GM12891 (cell line): ENCODE data around the gene CYP3A5.

ENCODE experiments used
- PAX5 ChIP-seq: IDR thresholded peaks from 2 replicates; pipeline ENCODE4 v1.6.1; 2011; ENCODE audit warnings: low read length, moderate library complexity, mild to moderate bottlenecking; ENCODE audit not compliant: insufficient read depth, severe bottlenecking
- POLR2A ChIP-seq: IDR thresholded peaks from 2 replicates; pipeline ENCODE4 v1.6.1; 2011; ENCODE audit warnings: low read depth, low read length, control low read depth

DNA sequence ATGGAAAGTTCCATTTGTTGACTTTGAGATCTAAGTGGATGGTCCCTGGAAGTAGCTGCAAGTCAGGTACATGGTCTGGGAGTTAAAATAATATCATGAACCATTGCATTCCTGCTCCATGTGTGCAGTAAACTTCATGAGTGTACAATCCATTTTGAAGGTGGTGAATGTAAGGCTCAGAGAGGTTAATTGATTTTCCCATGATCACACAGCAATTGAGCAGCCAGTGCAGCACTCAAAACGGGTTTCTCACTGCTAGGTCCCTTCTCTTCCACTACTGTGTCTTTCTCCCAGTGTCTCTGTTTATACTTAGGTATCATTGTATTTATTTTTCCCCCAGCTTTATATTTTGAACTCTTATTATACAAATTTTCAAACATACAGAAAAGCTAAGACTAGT, 53.1 kb downstream of the CYP3A5 start:
- TF ChIP-seq POLR2A: no peak
- no peak for TF ChIP-seq PAX5
